Measurements from ENCODE around the gene CYS1. TPM values are rescaled to one million over a fixed set of nuclear protein-coding genes. Genes with fewer than 3 reads are reported as not detected.

CYS1 gene
- polyA plus RNA-seq, 1 experiment: 2.5 TPM

DNA sequence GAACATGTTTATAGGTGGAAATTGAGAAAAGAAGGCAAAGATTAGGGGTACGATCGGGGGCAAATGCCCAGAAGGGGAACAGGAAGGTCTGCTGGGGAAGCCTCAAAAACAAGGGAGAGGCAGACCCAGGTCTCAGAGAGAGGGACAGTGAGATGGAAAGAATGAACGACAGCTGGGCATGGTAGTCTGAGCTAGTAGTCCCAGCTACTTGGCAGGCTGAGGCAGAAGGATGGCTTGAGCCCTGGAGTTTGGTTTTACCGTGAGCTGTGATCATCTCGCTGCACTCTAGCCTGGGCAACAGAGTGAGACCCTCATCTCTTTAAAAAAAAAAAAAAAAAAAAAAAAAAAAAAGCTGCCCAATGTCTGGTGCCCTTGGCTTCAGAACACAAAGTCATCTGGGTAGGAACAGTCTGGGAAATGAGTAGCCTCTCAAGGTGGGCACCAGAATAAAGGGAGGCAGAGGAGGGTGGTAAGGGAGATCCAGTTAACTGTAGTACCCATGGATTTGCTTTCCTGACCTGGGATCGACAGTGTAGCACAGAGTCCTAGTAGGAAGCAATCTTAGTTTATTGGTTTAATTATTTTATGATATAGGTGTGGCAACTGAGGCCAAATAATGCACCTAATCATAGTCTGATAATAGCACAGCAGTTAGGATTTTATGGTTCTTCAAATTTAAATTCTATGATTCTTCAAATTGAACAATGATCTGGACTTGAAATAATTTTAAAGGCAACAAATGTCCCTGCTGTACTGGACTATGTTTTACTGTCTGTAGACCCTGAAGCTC, 45.8 kb upstream of the CYS1 start:
- ChIA-PET POLR2A (interaction anchor here (0.6 to 0.7 kb wide), 2 partner anchors 31 to 493 kb away, joined by 4 to 5 read pairs; no protein-coding TSS in a partner anchor), CTCF (interaction anchor here (1.0 to 12.4 kb wide), 8 partner anchors 8 to 313 kb away, joined by 3 to 136 read pairs (median 10); no protein-coding TSS in a partner anchor)
- no peak for TF ChIP-seq CTCF (IDR thresholded peaks at IDR 0.05; ENCODE audit: insufficient read depth, low read depth, low read length)
- Histone ChIP-seq H3K27me3 (ENCODE audit: control insufficient read depth, insufficient read depth, low read length) (no peaks in the 10 kb centered on the region), H3K36me3 (ENCODE audit: control insufficient read depth, insufficient read depth, low read length) (no peaks in the 10 kb centered on the region), H3K4me3 (ENCODE audit: low read depth, low read length) (no peak overlapping the region)
- DNase-seq (ENCODE audit: low read depth): no peak

DNA sequence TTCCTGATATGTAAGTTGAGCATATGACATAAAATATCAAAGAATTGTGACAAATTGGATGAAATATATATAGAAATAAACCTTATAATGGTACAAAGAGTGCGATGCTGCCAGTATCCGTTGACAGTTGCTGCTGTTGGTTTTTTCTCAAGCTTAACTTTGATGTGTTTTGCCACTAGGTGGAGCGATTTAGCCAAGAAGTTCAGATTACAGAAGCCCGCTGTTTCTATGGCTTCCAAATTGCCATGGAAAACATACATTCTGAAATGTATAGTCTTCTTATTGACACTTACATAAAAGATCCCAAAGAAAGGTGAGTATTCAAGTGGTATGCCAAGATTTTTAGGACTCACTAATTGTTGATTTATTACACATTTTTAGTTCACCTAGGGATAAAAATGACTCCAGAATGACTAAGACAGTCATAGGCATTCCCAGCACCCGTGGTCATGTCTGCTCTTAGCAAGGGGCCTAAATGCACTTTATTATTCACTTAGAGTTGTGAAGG, 44.4 kb upstream of the CYS1 start:
- H3K36me3 ChIP-seq (ENCODE audit: control insufficient read depth, insufficient read depth, low read length): no peaks in the 10 kb centered on the region
- ChIA-PET POLR2A (no interaction called here), CTCF (interaction anchor here (0.8 to 12.4 kb wide), 26 partner anchors 10 to 527 kb away, joined by 3 to 136 read pairs (median 3); no protein-coding TSS in a partner anchor)
- no peak overlapping the region for H3K4me3 ChIP-seq (ENCODE audit: low read depth, low read length)
- H3K27me3 ChIP-seq (ENCODE audit: control insufficient read depth, insufficient read depth, low read length): no peaks in the 10 kb centered on the region
- no peak for DNase-seq (ENCODE audit: low read depth)
- TF ChIP-seq CTCF (IDR thresholded peaks at IDR 0.05; ENCODE audit: insufficient read depth, low read depth, low read length): peak; percentile 56

GRCh38 chr2:10123281-10123680, 43.1 kb upstream of the CYS1 start:
- no peak for TF ChIP-seq CTCF (IDR thresholded peaks at IDR 0.05; ENCODE audit: insufficient read depth, low read depth, low read length)
- Histone ChIP-seq H3K27me3 (ENCODE audit: control insufficient read depth, insufficient read depth, low read length) (no peaks in the 10 kb centered on the region), H3K4me3 (ENCODE audit: low read depth, low read length) (peak overlapping the region; percentile 80), H3K36me3 (ENCODE audit: control insufficient read depth, insufficient read depth, low read length) (no peaks in the 10 kb centered on the region)
- ChIA-PET CTCF (interaction anchor here (0.6 to 12.4 kb wide), 10 partner anchors 10 to 563 kb away, joined by 3 to 136 read pairs (median 4); no protein-coding TSS in a partner anchor), POLR2A (interaction anchor here (0.6 kb wide), 1 partner anchor 535 kb away, joined by 3 read pairs; no protein-coding TSS in a partner anchor)
- no peak for DNase-seq (ENCODE audit: low read depth)

- Histone ChIP-seq H3K4me3 (ENCODE audit: low read depth, low read length) (peak within 1 kb of the TSS; percentile 80), H3K27me3 (ENCODE audit: control insufficient read depth, insufficient read depth, low read length) (no peaks in the 10 kb centered on the region), H3K36me3 (ENCODE audit: control insufficient read depth, insufficient read depth, low read length) (no peaks in the 10 kb centered on the region)
- no peak for TF ChIP-seq CTCF (IDR thresholded peaks at IDR 0.05; ENCODE audit: insufficient read depth, low read depth, low read length)
- CTCF ChIA-PET: interaction anchor here (0.6 to 12.4 kb wide), 4 partner anchors 21 to 564 kb away, joined by 3 to 136 read pairs (median 49); no protein-coding TSS in a partner anchor
- DNase-seq (ENCODE audit: low read depth): no peak
- POLR2A ChIA-PET: no interaction called here
These were observed 42.5 kb upstream of the CYS1 start, which contains the start of gene RRM2 for GRCh38 chr2:10122500-10123280. RRM2 (plus strand) TSS chr2:10122739; CDS start chr2:10122799, 60 bp downstream.

Measured in BJ (cell line).